Activated B cell treated with CpG ODN at 0.5 μM for 24 hours (primary cell): Measurements from ENCODE around the gene AMBRA1. TPM values are rescaled to one million over a fixed set of nuclear protein-coding genes. Genes with fewer than 3 reads are reported as not detected.

ENCODE experiments used
- ATAC-seq: fragments of 200-7000 bp; cut with Tn5 transposase; one replicate; pipeline ENCODE4 v1.10.0; 2021; ENCODE audit warnings: low read depth, mild to moderate bottlenecking, moderate library complexity
- CTCF ChIA-PET: fragments of 350-600 bp; sonication (Branson Sonifier 250); formaldehyde crosslinking; loops from one replicate; lab custom pipeline; 2021; ENCODE audit warnings: antibody characterized with exemption; lab: Charles Lee
- POLR2A ChIA-PET: fragments of 350-600 bp; sonication (Branson Sonifier 250); formaldehyde crosslinking; loops from one replicate; lab custom pipeline; 2021; ENCODE audit warnings: antibody characterized with exemption; lab: Charles Lee
- DNase-seq: peaks from one replicate; pipeline ENCODE4 v3.0.0; 2022
- H3K27ac Mint-ChIP-seq: one replicate; pipeline ENCODE4 v1.8.0; 2020; ENCODE audit warnings: mixed read lengths
- H3K27me3 Mint-ChIP-seq: one replicate; pipeline ENCODE4 v1.8.0; 2021; ENCODE audit warnings: mixed read lengths
- H3K36me3 Mint-ChIP-seq: one replicate; pipeline ENCODE4 v1.8.0; 2021; ENCODE audit warnings: low read depth, mixed read lengths
- H3K4me1 Mint-ChIP-seq: one replicate; pipeline ENCODE4 v1.8.0; 2021; ENCODE audit warnings: mixed read lengths
- H3K4me3 Mint-ChIP-seq: one replicate; pipeline ENCODE4 v1.8.0; 2020; ENCODE audit warnings: mild to moderate bottlenecking, mixed read lengths
- H3K9me3 Mint-ChIP-seq: one replicate; pipeline ENCODE4 v1.8.0; 2020; ENCODE audit warnings: mixed read lengths
- intact Hi-C: fragments of 100-400 bp; cut with micrococcal nuclease; formaldehyde crosslinking; loops from one replicate; pipeline ENCODE4 v1.15.1; 2024
- total RNA-seq: library from RNA; stranded (reverse); gene quantifications from 2 replicates; pipeline ENCODE4 v1.2.3, GENCODE V29; 2022
- TF ChIP-seq, protein P1 (sequence below): fragments of 200-600 bp; IDR thresholded peaks from one replicate; pipeline ENCODE4 v1.8.0; 2022; ENCODE audit warnings: antibody characterized with exemption, mild to moderate bottlenecking

The AMBRA1 gene
- total RNA-seq, 1 donor from 2014 or later, result 39.1 TPM

DNA sequence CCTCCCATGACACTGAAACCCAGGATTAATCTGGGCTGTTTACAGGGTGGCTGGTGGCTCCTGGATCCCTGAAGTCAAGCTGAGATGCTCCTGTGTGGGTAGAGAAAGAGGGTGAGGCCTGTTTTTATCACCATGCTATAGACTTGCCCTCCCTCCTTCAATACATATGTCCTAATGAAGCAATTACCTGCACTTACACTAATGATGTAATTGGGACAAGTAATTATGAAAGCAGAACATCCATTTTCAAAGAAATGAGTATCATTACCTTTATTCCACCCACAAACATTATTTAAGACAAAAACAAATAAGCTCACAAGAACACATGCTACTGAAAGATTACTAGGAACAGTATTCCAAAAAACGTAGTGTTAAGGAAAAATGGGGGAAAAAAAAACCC lies 138.0 kb downstream of the AMBRA1 start:
- CTCF ChIA-PET, result no interaction called here
- DNase-seq, result no peak
- ATAC-seq, result no peak

DNA sequence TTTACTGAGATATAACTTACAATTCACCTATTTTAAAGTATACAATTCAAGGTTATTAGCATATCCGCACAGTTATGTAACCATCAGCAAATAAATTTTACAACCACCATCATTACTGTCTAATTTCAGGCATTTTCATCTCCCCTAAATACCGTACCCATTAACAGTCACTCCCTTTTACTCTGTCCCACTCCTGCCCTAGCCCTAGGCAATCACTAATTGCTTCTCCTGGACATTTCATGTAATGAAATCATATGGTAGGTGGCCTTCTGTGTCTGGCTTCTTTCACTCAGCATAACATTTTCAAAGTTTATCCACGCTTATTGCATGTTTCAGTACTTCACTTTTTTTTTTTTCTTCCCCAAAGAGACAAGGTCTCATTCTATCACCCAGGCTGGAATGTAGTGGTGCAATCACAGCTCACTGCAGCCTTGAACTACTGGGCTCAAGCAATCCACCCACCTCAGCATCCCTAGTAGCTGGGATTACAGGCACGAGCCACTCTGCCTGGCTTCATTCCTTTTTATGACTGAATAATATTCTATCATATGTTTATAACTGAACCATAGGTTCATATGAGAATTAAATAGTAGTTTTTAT lies 140.8 kb downstream of the AMBRA1 start:
- H3K4me3 Mint-ChIP-seq, result no peak overlapping the region
- no peaks in the 10 kb centered on the region for H3K9me3 Mint-ChIP-seq
- DNase-seq (no peak), ATAC-seq (no peak)
- H3K27ac Mint-ChIP-seq, result no peak overlapping the region
- no peaks in the 10 kb centered on the region for H3K27me3 Mint-ChIP-seq
- CTCF ChIA-PET, result interaction anchor here (1.2 kb wide), 1 partner anchor 37 kb away, joined by 3 read pairs; no protein-coding TSS in a partner anchor
- intact Hi-C loops, result no loop called here
- H3K36me3 Mint-ChIP-seq, result peaks cover 22% of the 10 kb centered on the region
- peaks cover 14% of the 10 kb centered on the region for H3K4me1 Mint-ChIP-seq
- POLR2A ChIA-PET, result no interaction called here
- TF ChIP-seq, protein P1, sequence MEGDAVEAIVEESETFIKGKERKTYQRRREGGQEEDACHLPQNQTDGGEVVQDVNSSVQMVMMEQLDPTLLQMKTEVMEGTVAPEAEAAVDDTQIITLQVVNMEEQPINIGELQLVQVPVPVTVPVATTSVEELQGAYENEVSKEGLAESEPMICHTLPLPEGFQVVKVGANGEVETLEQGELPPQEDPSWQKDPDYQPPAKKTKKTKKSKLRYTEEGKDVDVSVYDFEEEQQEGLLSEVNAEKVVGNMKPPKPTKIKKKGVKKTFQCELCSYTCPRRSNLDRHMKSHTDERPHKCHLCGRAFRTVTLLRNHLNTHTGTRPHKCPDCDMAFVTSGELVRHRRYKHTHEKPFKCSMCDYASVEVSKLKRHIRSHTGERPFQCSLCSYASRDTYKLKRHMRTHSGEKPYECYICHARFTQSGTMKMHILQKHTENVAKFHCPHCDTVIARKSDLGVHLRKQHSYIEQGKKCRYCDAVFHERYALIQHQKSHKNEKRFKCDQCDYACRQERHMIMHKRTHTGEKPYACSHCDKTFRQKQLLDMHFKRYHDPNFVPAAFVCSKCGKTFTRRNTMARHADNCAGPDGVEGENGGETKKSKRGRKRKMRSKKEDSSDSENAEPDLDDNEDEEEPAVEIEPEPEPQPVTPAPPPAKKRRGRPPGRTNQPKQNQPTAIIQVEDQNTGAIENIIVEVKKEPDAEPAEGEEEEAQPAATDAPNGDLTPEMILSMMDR, result no peak

More for the DNA sequence above, 138.0 kb downstream of the AMBRA1 start:
- TF ChIP-seq, protein P1, result no peak
- Mint-ChIP-seq H3K27ac (no peak overlapping the region), H3K4me1 (peaks cover 10% of the 10 kb centered on the region), H3K9me3 (no peaks in the 10 kb centered on the region), H3K36me3 (peaks cover 14% of the 10 kb centered on the region), H3K27me3 (no peaks in the 10 kb centered on the region), H3K4me3 (no peak overlapping the region)
- POLR2A ChIA-PET, result no interaction called here
- intact Hi-C loops, result no loop called here

DNA sequence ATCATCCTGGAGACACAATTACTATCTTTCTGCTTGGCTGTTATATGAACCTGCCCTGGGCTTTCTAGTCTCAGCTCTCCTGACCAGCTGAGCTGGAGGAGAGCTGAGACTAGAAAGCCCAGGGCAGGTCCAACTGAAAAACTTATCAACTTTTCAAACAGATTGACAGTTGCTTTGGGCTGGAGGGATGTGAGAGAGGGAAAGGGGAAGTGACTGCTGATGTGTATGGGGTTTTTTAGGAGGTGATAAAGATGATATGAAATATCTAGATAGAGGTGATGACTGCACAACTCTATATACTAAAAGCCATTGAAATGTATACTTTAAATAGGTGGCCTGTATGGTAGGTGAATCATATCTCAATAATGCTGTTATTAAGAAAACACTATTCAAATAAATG lies 142.1 kb downstream of the AMBRA1 start:
- ChIA-PET CTCF (no interaction called here), POLR2A (no interaction called here)
- ATAC-seq (no peak), DNase-seq (no peak)
- Mint-ChIP-seq H3K4me1 (peaks cover 17% of the 10 kb centered on the region), H3K36me3 (peaks cover 18% of the 10 kb centered on the region), H3K27me3 (no peaks in the 10 kb centered on the region), H3K27ac (peak overlapping the region; percentile 37), H3K4me3 (no peak overlapping the region), H3K9me3 (no peaks in the 10 kb centered on the region)
- TF ChIP-seq, protein P1, result no peak
- intact Hi-C loops, result no loop called here

DNA sequence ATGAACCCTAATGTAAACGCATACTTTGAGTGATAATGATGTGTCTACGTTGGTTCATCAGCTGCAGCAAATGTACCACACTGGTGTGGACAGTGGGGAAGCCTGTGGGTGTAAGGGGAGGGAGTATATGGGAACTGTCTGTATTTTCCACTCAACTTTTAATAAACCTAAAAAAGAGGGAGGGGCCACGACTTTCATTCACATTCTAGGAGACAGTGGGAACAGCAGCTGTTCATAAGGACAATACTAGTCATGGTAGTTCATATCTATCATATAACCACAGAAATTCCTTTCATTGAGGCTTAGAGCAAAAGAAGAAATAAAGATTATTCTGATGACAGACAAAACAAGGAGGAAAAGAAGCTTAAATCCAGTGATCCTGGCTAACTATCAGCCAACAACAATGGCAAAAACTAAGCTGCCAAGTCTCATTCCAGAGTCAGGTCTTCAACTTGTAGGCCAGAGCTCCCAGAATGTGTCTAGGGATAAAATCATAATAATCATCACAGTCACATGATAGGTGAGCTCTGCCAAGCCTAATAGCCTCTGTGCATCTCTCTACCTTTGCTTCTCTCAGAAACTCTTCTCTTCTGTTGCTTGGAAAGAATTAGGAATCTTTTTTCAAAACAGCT lies 142.9 kb downstream of the AMBRA1 start:
- DNase-seq (no peak), ATAC-seq (no peak)
- Mint-ChIP-seq H3K36me3 (peaks cover 18% of the 10 kb centered on the region), H3K4me3 (no peak overlapping the region), H3K4me1 (peaks cover 17% of the 10 kb centered on the region), H3K9me3 (no peaks in the 10 kb centered on the region), H3K27me3 (no peaks in the 10 kb centered on the region), H3K27ac (no peak overlapping the region)
- intact Hi-C loops, result no loop called here
- TF ChIP-seq, protein P1, result no peak
- ChIA-PET CTCF (no interaction called here), POLR2A (no interaction called here)

- ChIA-PET POLR2A (no interaction called here), CTCF (no interaction called here)
- no peak overlapping the region for H3K27ac Mint-ChIP-seq
- ATAC-seq (no peak), DNase-seq (no peak)
- H3K4me1 Mint-ChIP-seq, result peaks cover 17% of the 10 kb centered on the region
- intact Hi-C loops, result no loop called here
- no peaks in the 10 kb centered on the region for H3K9me3 Mint-ChIP-seq
- H3K27me3 Mint-ChIP-seq, result no peaks in the 10 kb centered on the region
- TF ChIP-seq, protein P1, result no peak
- H3K36me3 Mint-ChIP-seq, result peaks cover 33% of the 10 kb centered on the region
- no peak overlapping the region for H3K4me3 Mint-ChIP-seq
These were observed 146.3 kb downstream of the AMBRA1 start for GRCh38 chr11:46447544-46447943.
